Medulla oblongata (tissue), 1 donor: ENCODE results near the gene RNF145.
"Not testable (repeated sequence)": the region's sequence is repeated elsewhere in the genome, so short reads cannot be mapped to it uniquely, and the experiment has no call there.

Experiments
- DNase-seq: peaks from one replicate; pipeline ENCODE4 v3.0.0-alpha.2; 2015; ENCODE audit errors: extremely low spot score

Gene RNF145

GRCh38 chr5:159209438-159210209 is at the start of gene RNF145:
RNF145 (minus strand) TSS chr5:159209553; CDS start chr5:159203617, 5,936 bp downstream.
- peak; percentile 85 for DNase-seq

GRCh38 chr5:159258361-159258760 is 49.0 kb upstream of the RNF145 start:
- no peak for DNase-seq

GRCh38 chr5:159257629-159258283 is 48.4 kb upstream of the RNF145 start:
- no peak for DNase-seq

- DNase-seq: no peak
These were observed 47.7 kb upstream of the RNF145 start for GRCh38 chr5:159257007-159257406.

- DNase-seq: no peak
These were observed 42.8 kb upstream of the RNF145 start for GRCh38 chr5:159252195-159252594.

- no peak for DNase-seq
These were observed 39.8 kb upstream of the RNF145 start for GRCh38 chr5:159249158-159249557.

- DNase-seq: no peak
These were observed 35.5 kb upstream of the RNF145 start for GRCh38 chr5:159244890-159245289.

GRCh38 chr5:159244163-159244562 is 34.8 kb upstream of the RNF145 start:
- DNase-seq: no peak

- DNase-seq: no peak
These were observed 34.0 kb upstream of the RNF145 start for GRCh38 chr5:159243385-159243784.

GRCh38 chr5:159242656-159243055 is 33.3 kb upstream of the RNF145 start:
- no peak for DNase-seq

- no peak for DNase-seq
These were observed 32.7 kb upstream of the RNF145 start for GRCh38 chr5:159241946-159242552.

- DNase-seq: no peak
These were observed 31.0 kb upstream of the RNF145 start for GRCh38 chr5:159240301-159240870.

- not testable (repeated sequence) for DNase-seq
These were observed 26.6 kb upstream of the RNF145 start for GRCh38 chr5:159235871-159236520.

GRCh38 chr5:159231167-159231566 is 21.8 kb upstream of the RNF145 start:
- no peak for DNase-seq

GRCh38 chr5:159230657-159231056 is 21.3 kb upstream of the RNF145 start:
- no peak for DNase-seq

GRCh38 chr5:159228097-159228496 is 18.7 kb upstream of the RNF145 start:
- not testable (repeated sequence) for DNase-seq

- DNase-seq: no peak
These were observed 18.1 kb upstream of the RNF145 start for GRCh38 chr5:159227452-159227851.

GRCh38 chr5:159226451-159226850 is 17.1 kb upstream of the RNF145 start:
- DNase-seq: no peak

GRCh38 chr5:159224471-159224870 is 15.1 kb upstream of the RNF145 start:
- no peak for DNase-seq

GRCh38 chr5:159223469-159223868 is 14.1 kb upstream of the RNF145 start:
- DNase-seq: no peak

- DNase-seq: no peak
These were observed 10.9 kb upstream of the RNF145 start for GRCh38 chr5:159220206-159220605.

- no peak for DNase-seq
These were observed 9.3 kb upstream of the RNF145 start for GRCh38 chr5:159218595-159219023.
